Testis (tissue), 2 donors: Measurements from ENCODE around the gene LENEP.

Experiments used
- POLR2A ChIP-seq: fragments of 450-650 bp; IDR thresholded peaks from one replicate; pipeline ENCODE4 v1.6.1; 2017; ENCODE audit warnings: antibody characterized with exemption, mild to moderate bottlenecking, moderate library complexity
- TF ChIP-seq, protein P1 (sequence below), 3 experiments: fragments of 450-650 bp in 2 of 3; fragments of 200-600 bp in 1 of 3; sonication (generic) in 1 of 3; IDR thresholded peaks; one replicate each; pipeline ENCODE4 v1.5.1; 2016 to 2019; ENCODE audit warnings: antibody characterized with exemption in 3 of 3, mild to moderate bottlenecking in 2 of 3, moderate library complexity in 1 of 3

DNA sequence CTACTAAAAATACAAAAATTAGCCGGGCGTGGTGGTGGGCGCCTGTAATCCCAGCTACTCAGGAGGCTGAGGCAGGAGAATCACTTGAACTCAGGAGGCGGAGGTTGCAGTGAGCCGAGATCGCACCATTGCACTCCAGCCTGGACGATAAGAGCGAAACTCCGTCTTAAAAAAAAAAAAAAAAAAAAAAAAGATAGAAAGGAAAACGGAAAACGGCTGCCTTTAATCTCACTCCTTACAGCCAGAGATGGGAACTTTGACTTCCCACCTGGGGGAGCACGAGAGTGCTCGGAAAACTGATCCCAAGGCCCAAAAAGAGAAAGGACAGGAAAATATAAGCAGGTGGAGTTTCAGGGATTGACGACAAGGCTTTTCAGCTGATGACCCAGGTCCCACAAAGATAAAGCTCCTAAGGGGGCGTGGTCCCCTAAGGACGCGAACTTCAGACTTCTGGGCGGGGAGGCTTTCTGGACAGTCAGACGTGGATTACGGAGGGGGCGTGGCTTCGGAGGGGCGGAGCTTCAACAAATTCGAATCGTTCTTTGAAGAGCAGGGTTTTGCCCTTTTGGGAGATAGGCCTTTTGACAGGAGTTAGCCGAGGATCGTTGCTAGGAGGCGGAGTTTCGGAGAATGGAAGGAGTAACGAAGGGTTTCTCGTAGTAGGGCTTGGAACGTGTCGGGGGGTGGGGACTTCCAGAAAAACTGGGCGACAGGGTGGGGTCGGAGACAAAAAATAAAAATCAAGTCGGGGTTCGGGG, 19.9 kb upstream of the LENEP start:
- TF ChIP-seq, protein P1, sequence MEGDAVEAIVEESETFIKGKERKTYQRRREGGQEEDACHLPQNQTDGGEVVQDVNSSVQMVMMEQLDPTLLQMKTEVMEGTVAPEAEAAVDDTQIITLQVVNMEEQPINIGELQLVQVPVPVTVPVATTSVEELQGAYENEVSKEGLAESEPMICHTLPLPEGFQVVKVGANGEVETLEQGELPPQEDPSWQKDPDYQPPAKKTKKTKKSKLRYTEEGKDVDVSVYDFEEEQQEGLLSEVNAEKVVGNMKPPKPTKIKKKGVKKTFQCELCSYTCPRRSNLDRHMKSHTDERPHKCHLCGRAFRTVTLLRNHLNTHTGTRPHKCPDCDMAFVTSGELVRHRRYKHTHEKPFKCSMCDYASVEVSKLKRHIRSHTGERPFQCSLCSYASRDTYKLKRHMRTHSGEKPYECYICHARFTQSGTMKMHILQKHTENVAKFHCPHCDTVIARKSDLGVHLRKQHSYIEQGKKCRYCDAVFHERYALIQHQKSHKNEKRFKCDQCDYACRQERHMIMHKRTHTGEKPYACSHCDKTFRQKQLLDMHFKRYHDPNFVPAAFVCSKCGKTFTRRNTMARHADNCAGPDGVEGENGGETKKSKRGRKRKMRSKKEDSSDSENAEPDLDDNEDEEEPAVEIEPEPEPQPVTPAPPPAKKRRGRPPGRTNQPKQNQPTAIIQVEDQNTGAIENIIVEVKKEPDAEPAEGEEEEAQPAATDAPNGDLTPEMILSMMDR (IDR thresholded peaks at IDR 0.05), result peak in 2 of 3 experiments; percentile 17 to 19
- TF ChIP-seq POLR2A, result peak; percentile 8
